ENCODE measurements around the gene EYS. TPM values are rescaled to one million over a fixed set of nuclear protein-coding genes. Genes with fewer than 3 reads are reported as not detected.

The EYS gene
- total RNA-seq, 1 donor from 2014 or later: 17.3 TPM

GRCh38 chr6:64729522-64729921 is 977.5 kb downstream of the EYS start:
- DNase-seq (ENCODE audit: low spot score): no peak

- no peak for DNase-seq (ENCODE audit: low spot score)
Observed at GRCh38 chr6:64727075-64727474, 980.0 kb downstream of the EYS start.

- no peak for DNase-seq (ENCODE audit: low spot score)
Observed at GRCh38 chr6:64724091-64724490, 982.9 kb downstream of the EYS start.

GRCh38 chr6:64723327-64724058 is 983.5 kb downstream of the EYS start:
- DNase-seq (ENCODE audit: low spot score): no peak

GRCh38 chr6:64721865-64722264 is 985.2 kb downstream of the EYS start:
- no peak for DNase-seq (ENCODE audit: low spot score)

GRCh38 chr6:64717281-64717680 is 989.7 kb downstream of the EYS start:
- no peak for DNase-seq (ENCODE audit: low spot score)

GRCh38 chr6:64715624-64716023 is 991.4 kb downstream of the EYS start:
- DNase-seq (ENCODE audit: low spot score): no peak

- no peak for DNase-seq (ENCODE audit: low spot score)
Observed at GRCh38 chr6:64714073-64714472, 993.0 kb downstream of the EYS start.

GRCh38 chr6:64713175-64713574 is 993.9 kb downstream of the EYS start:
- DNase-seq (ENCODE audit: low spot score): no peak

- peak; percentile 27 for DNase-seq (ENCODE audit: low spot score)
Observed at GRCh38 chr6:64712606-64713005, 994.4 kb downstream of the EYS start.

GRCh38 chr6:64703922-64704321 is 1003.1 kb downstream of the EYS start:
- DNase-seq (ENCODE audit: low spot score): no peak

GRCh38 chr6:64696053-64696452 is 1011.0 kb downstream of the EYS start:
- DNase-seq (ENCODE audit: low spot score): no peak

- DNase-seq (ENCODE audit: low spot score): no peak
Observed at GRCh38 chr6:64694356-64694755, 1012.7 kb downstream of the EYS start.

GRCh38 chr6:64691064-64691463 is 1016.0 kb downstream of the EYS start:
- DNase-seq (ENCODE audit: low spot score): no peak

GRCh38 chr6:64685401-64685800 is 1021.6 kb downstream of the EYS start:
- no peak for DNase-seq (ENCODE audit: low spot score)

GRCh38 chr6:64683682-64684081 is 1023.3 kb downstream of the EYS start:
- peak; percentile 27 for DNase-seq (ENCODE audit: low spot score)

- no peak for DNase-seq (ENCODE audit: low spot score)
Observed at GRCh38 chr6:64681416-64682160, 1025.4 kb downstream of the EYS start.

- DNase-seq (ENCODE audit: low spot score): no peak
Observed at GRCh38 chr6:64680446-64680845, 1026.6 kb downstream of the EYS start.

- no peak for DNase-seq (ENCODE audit: low spot score)
Observed at GRCh38 chr6:64679416-64679815, 1027.6 kb downstream of the EYS start.

- DNase-seq (ENCODE audit: low spot score): peak; percentile 52
Observed at GRCh38 chr6:64672651-64673050, 1034.4 kb downstream of the EYS start.

GRCh38 chr6:64672131-64672530 is 1034.9 kb downstream of the EYS start:
- DNase-seq (ENCODE audit: low spot score): peak; percentile 15

- DNase-seq (ENCODE audit: low spot score): no peak
Observed at GRCh38 chr6:64665137-64665536, 1041.9 kb downstream of the EYS start.

- DNase-seq (ENCODE audit: low spot score): no peak
Observed at GRCh38 chr6:64664480-64664879, 1042.5 kb downstream of the EYS start.
